ENCODE data around the gene SMOC2.
A peak's percentile ranks its signal among the peaks of the same experiment; 100 is the strongest.

Gene SMOC2

DNA sequence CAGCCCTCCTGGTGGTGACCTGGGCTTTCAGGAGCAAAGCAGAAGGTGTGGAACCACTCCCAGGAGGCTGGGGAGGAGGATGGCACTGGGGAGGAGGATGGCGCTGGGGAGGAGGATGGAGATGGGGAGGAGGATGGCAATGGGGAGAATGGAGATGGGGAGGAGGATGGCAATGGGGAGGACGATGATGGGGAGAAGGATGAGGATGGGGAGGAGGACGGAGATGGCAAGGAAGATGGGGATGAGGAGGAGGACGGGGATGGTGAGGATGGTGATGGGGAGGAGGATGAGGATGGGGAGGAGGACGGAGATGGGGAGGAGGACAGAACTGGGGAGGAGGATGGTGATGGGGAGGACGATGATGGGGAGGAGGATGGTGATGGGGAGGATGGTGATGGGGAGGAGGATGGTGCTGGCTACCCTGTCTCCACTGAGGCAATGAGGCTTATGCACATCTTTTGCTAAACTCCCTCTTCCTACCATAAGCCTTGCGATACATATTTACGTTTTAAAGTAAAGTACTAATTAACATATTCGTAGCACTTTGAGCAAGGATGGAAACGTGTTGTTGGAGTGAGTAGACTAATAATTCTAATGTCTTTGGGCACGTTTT lies 7.4 kb downstream of the SMOC2 start:
- DNase-seq, result no peak

DNA sequence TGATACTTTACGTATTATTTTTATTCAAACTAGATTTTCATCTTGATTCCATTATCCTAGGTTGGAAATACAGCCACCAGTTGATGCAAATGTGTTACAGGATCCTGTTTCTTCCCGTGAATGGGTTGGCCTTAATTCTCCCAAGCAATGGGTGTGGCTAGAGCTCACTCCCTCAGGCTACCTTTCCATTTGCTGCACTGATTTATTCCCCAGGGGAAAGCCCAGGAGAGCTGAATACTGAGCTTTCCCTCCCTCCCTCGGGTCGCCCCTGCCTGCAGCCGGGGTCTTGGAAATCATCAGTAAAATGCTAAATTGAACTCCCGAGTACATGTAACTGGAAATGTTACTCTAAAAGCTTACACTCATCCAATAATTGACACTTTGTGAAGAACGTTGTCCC lies 9.9 kb downstream of the SMOC2 start:
- DNase-seq, result peak; percentile 70

DNA sequence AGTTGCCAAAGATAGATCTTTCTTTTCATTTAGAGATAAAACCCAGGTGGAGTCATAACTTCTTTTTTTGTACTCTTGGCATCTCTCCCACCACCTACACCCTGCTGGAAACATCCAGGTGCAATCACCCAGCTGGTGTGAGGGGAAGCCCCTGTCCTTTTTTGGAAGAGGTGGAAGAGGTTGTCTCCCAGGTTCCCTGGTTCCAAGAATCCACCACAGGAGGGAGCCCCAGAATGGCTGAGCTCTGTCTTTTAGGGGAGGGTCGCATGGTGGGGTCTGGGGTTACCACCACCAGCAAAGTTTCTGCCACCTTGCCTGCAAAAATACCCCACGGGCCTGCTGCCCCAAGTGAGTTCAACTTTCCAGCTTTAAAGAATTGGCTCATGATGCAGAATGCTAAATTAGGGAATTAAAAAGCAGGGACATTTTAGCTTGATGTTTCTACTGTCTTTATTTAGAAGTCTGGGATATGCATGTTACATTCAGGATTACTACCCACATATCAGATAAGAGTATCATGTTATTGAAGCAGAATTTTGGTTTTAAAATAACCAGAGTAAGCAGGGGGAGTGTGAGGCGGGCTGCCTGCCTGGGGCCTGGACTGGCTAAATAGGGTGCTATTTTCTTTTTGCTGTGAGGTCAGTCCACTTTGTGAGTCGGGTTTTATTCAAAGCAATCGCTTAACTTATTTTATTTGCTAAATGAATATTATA lies 11.0 kb downstream of the SMOC2 start:
- DNase-seq, result peak; percentile 57

- DNase-seq, result no peak
Observed at GRCh38 chr6:168452685-168453377, 11.8 kb downstream of the SMOC2 start.

DNA sequence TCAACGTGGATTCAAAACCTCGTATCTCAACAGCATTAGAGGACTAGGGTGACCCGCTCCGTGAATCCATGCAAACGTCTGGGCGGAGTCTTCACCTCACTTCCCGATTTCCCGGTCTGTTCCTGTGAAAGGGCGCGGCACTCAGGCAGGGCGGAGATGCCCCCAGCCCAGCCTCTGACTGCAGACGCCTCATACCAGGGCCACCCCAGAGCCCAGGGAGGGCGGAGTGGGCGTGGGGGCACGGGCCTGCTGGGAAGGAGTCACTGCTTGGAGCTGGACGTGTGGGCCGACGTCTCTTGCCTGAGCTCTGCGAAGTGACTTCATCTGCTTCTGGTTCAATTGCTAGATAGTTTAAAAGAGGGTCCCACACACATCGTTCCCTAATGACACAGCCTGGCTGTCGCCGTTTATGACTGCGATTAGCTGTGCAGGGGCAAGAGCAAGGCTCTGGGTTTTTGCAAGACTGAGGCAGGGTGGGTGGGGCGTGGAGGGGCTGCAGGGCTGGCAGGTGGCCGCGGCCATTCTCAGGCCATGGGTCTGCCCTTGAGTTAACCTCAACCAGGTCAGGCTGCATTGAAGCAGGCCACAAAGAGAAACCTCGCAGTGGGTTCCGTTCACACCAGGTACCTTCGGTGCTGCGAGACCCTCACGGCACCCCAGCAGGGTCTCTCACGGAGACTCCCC lies 15.0 kb downstream of the SMOC2 start:
- no peak for DNase-seq

DNA sequence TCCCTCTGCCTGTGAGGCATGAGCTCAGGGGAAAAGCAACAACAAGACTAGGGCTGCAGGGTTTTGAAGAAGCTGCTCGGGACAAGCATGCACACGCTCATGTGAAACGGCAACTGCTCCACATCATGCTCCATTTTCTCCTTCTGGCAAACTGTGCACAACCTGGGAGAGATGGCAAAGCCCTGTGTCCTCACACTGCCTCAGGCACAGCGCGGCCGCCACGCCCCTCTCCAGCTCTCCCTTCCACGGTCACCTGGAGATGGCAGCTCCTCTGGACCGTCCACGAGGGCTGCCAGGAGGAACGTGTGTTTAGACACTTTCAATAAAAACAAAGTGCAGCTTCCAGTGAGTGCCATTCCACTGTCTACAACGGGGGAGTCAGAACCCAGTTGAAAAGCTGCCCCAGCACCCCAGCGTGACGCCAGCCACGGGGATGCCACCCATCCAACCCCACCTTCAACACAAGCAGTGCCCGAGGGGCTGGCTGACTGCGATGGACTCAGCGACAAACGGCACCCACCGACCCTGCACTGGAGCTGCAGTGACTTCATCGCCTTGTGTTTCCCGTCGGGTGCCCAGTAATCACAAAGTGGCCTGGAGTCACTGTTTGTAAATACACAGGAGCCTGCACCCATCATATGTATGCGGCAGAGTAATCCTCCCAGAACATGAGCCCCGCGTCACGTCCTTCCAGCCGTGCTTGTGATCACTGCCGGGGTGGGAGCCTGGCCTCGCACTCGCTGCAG lies 16.1 kb downstream of the SMOC2 start:
- no peak for DNase-seq

DNA sequence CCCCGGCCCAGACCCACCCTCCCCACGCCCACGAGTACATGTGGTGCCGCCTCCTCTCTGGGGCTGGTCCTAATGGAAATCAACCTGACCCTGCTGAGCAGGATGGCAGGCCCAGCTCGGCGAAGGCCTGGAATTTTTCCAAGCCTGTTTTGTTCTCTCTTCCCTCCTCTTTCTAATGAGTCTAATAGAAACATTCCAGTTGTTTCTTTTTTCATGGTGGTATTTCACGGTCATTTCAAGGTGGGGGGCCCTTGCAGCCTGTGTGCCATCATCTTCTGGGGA lies 16.6 kb downstream of the SMOC2 start:
- peak; percentile 25 for DNase-seq

DNA sequence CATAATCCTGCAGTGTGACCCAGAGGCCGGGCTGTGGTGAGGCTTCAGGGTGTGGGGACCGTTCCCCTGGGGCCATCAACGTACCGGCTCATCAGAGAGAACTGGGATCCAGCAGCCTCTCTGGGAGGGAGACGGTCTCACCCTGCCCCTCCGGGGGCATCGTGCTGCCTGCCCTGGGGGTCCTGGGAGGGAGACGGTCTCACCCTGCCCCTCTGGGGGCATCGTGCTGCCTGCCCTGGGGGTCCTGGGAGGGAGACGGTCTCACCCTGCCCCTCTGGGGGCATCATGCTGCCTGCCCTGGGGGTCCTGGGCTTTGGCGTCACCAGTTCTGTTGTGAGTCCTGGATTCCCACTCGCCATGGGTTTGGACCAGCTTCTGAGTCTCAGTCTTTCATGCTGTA lies 17.1 kb downstream of the SMOC2 start:
- no peak for DNase-seq

DNA sequence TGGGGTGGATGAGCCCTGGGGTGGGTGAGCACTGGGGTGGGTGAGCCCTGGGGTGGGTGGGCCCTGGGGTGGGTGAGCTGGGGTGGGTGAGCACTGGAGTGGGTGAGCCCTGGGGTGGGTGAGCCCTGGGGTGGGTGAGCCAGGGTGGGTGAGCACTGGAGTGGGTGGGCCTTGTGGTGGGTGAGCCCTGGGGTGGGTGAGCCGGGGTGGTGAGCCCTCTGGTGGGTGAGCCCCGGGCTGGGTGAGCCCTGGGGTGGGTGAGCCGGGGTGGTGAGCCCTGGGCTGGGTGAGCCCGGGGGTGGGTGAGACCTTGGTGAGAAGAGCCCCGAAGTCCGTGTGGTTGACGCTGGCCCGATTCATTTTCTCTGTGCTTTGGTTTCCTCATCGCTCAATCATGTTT lies 18.6 kb downstream of the SMOC2 start:
- no peak for DNase-seq

DNA sequence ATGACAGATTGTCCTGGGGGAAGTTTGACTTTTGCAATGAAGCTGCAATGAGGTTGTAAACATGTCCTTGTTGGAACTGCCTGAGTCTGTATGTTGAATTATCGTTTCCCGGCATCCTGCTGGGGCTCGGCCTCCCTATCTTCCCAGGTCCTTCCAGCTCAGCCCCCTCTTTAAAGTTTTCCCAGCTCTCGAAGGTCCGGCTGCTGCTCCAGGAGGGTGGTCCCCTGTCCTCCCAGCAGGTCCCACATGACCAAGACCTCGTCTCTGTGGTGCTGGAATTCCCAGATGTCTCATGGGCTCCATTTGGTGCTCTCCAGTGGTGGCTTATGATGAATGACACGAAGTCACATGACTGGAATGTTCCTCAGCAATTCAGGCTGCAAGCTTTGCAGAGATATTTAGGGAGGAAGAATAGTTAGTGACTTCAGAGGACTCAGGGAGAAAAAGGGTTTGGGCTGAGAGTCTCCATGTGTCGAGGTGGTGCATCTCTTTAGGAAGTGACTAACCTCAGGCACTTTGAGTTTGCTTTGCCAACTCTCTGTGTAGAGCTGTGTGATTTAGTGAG lies 21.4 kb downstream of the SMOC2 start:
- no peak for DNase-seq

- no peak for DNase-seq
Observed at GRCh38 chr6:168464546-168464945, 23.6 kb downstream of the SMOC2 start.

DNA sequence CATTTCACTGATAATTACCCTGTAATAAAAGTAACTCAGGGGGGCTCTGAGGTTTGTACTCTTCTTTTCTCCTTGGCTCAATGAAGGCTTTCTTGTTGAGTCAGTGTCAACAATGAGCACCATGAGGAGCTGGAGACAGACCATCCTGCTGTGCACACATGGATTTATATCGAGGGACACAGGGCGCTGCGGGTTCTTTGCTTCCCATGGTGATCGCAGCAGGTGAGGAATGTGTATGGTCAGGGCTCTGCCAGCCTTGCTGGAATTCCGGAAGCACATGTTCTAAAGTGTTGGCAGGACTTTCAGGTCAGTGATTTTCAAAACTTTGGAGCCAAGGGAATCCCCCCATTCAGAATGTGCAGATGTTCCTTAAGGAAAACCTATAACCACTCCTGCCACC lies 27.1 kb downstream of the SMOC2 start:
- no peak for DNase-seq

DNA sequence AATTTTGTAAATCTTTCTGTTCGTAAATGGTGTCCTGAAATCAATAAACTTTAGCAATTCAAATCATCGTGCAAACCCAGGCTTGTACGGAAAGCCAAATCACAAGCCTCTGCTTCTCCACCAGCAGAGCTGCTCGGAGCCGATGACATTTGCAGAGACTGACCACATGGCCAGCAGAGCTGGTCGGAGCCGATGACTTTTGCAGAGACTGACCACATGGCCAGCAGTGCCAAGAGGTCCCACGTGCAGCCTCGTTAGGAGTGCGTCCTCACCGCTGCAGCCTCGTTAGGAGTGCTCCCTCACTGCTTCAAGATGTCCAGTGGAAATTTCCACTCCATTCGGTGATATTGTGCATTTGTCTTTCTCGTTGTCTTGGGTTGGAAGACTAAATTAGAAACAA lies 28.5 kb downstream of the SMOC2 start:
- no peak for DNase-seq

DNA sequence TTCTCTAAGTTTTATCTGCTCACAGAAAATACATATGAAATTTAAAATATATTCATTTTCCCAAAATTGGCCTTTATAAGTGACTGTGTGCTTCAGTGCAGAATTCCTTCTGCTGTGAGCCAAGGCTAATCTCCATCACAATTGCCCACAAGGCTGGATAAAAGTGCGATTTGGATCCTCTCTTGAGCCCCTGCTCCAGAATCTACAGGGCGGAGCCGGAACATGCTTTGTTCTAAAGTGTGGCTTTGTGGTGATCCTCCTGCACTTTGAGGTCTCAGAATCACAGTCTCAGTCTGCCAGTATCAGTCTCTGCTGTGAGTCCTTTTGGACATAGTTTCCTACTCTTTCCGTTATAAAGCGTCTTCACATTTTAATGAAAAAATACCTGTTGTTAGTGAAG lies 28.9 kb downstream of the SMOC2 start:
- no peak for DNase-seq

- no peak for DNase-seq
Observed at GRCh38 chr6:168472363-168472762, 31.4 kb downstream of the SMOC2 start.

DNA sequence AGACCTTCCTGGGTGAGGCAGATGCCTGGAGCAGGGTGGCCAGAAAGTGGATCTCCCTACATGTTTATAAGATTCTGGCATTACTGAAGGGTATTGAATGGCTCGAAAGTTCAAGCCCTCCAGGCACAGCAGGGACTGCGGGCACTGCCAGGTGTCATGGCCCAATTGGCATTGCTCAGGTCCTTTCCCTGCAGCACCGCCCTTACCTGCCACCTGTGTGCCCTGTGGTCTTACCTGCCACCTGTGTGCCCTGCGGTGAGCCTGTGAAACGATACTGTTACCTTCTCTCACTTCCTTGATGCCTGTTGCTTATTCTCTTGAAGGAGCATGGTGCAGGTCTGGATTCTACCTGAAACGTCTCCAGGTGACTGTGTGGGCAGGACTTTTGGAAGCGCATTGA lies 32.2 kb downstream of the SMOC2 start:
- DNase-seq, result no peak

GRCh38 chr6:168475188-168476013 lies 34.4 kb downstream of the SMOC2 start:
- no peak for DNase-seq

DNA sequence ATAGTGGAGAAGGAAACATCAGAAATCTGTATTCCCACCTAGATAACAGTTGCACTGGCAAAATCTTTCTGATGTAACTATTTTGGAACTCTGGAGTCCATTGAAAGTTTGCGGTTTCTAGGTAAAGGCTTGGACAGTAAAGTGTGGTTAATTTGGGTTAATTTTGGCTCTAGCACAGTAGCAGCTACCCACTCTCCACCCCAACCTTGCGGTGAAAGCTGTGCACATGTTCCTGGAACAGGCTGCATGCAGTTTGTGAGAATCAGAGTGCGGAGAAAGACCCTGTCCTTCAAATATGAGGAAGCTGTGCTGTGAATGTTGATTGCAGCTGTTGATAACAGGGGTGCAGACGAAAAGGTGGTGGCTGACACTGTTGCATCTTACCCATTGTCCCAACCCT lies 38.4 kb downstream of the SMOC2 start:
- no peak for DNase-seq

- DNase-seq, result no peak
Observed at GRCh38 chr6:168480481-168480880, 39.5 kb downstream of the SMOC2 start.

- no peak for DNase-seq
Observed at GRCh38 chr6:168485818-168486217, 44.8 kb downstream of the SMOC2 start.

GRCh38 chr6:168490757-168491156 lies 49.8 kb downstream of the SMOC2 start:
- DNase-seq, result no peak

DNA sequence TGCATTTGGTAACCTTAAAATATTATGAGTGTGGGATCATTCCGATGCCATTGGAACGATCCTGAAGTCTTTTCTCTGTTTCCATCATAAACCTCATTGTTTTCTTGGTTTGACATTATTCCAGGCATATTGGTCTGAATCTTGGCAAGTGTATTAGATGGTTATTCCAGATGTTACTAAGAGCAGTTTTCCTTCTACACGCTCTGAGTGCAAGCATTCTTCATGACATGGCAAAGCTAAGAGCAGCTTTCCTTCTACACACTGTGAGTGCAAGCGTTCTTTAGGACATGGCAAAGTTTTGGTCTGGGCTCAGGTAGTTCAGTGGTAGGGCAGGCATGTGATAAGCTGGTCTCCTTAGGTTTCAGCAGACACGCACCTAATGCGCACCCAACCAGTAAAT lies 53.0 kb downstream of the SMOC2 start:
- no peak for DNase-seq

Measured in NCI-H345 (cell line).